H9 (cell line): ENCODE results near the gene MORC1. TPM values are rescaled to one million over a fixed set of nuclear protein-coding genes. Genes with fewer than 3 reads are reported as not detected.

Source experiments
- DNase-seq: peaks from one replicate; pipeline ENCODE4 v3.0.0-alpha.2; 2017
- H2AFZ ChIP-seq: one replicate; pipeline ENCODE4 v1.6.1; 2013; ENCODE audit warnings: mild to moderate bottlenecking, low read length, control low read depth, moderate library complexity
- H2AK5ac ChIP-seq: 2 replicates; pipeline ENCODE4 v1.6.1; 2013; ENCODE audit warnings: low read length, control low read depth, mixed read lengths; ENCODE audit not compliant: insufficient read length
- H2BK120ac ChIP-seq: one replicate; pipeline ENCODE4 v1.6.1; 2013; ENCODE audit warnings: low read depth, mild to moderate bottlenecking, low read length, control low read depth, inconsistent platforms; ENCODE audit not compliant: poor library complexity, severe bottlenecking
- H2BK12ac ChIP-seq: 2 replicates; pipeline ENCODE4 v1.6.1; 2013; ENCODE audit warnings: low read length, control low read depth, mixed read lengths, low read depth; ENCODE audit not compliant: insufficient read length
- H2BK15ac ChIP-seq: 2 replicates; pipeline ENCODE4 v1.6.1; 2013; ENCODE audit warnings: low read depth, low read length, control low read depth
- H2BK20ac ChIP-seq: one replicate; pipeline ENCODE4 v1.6.1; 2013; ENCODE audit warnings: low read depth, mild to moderate bottlenecking, low read length, control low read depth, inconsistent platforms; ENCODE audit not compliant: poor library complexity, severe bottlenecking
- H2BK5ac ChIP-seq: 2 replicates; pipeline ENCODE4 v1.6.1; 2013; ENCODE audit warnings: low read length, control low read depth, mixed read lengths; ENCODE audit not compliant: insufficient read length
- H3K14ac ChIP-seq: 2 replicates; pipeline ENCODE4 v1.6.1; 2013; ENCODE audit warnings: low read length, control low read depth; ENCODE audit not compliant: insufficient read depth
- H3K18ac ChIP-seq: 2 replicates; pipeline ENCODE4 v1.6.1; 2013; ENCODE audit warnings: low read depth, mild to moderate bottlenecking, mixed read lengths, low read length, control low read depth; ENCODE audit not compliant: insufficient read length
- H3K23ac ChIP-seq: 2 replicates; pipeline ENCODE4 v1.6.1; 2013; ENCODE audit warnings: low read length, control low read depth, mixed read lengths, low read depth; ENCODE audit not compliant: insufficient read length
- H3K23me2 ChIP-seq: 2 replicates; pipeline ENCODE4 v1.6.1; 2013; ENCODE audit warnings: low read depth, mild to moderate bottlenecking, mixed read lengths, low read length, control low read depth; ENCODE audit not compliant: insufficient read length, poor library complexity, severe bottlenecking
- H3K27ac ChIP-seq: 2 replicates; pipeline ENCODE4 v1.5.1; 2013; ENCODE audit warnings: low read length, control low read depth, mixed read lengths, low read depth; ENCODE audit not compliant: insufficient read length
- H3K27me3 ChIP-seq: 2 replicates; pipeline ENCODE4 v1.6.1; 2013; ENCODE audit warnings: low read length, control low read depth, inconsistent platforms; ENCODE audit not compliant: insufficient read depth
- H3K4ac ChIP-seq: 2 replicates; pipeline ENCODE4 v1.6.1; 2013; ENCODE audit warnings: low read depth, mild to moderate bottlenecking, control low read depth, inconsistent platforms, low read length, moderate library complexity
- H3K4me1 ChIP-seq: 2 replicates; pipeline ENCODE4 v1.6.1; 2013; ENCODE audit warnings: low read length, control low read depth, inconsistent platforms; ENCODE audit not compliant: insufficient read depth
- H3K4me2 ChIP-seq: 2 replicates; pipeline ENCODE4 v1.6.1; 2013; ENCODE audit warnings: low read length, control low read depth, mixed read lengths; ENCODE audit not compliant: insufficient read length, insufficient read depth
- H3K56ac ChIP-seq: 2 replicates; pipeline ENCODE4 v1.6.1; 2013; ENCODE audit warnings: low read depth, mild to moderate bottlenecking, mixed read lengths, low read length, control low read depth; ENCODE audit not compliant: insufficient read length
- H3K79me1 ChIP-seq: 2 replicates; pipeline ENCODE4 v1.6.1; 2013; ENCODE audit warnings: low read depth, mild to moderate bottlenecking, moderate library complexity, low read length, control low read depth, inconsistent platforms; ENCODE audit not compliant: insufficient read depth, poor library complexity, severe bottlenecking
- H3K79me2 ChIP-seq: 2 replicates; pipeline ENCODE4 v1.6.1; 2013; ENCODE audit warnings: low read length, control low read depth, inconsistent platforms; ENCODE audit not compliant: insufficient read depth
- H3K9ac ChIP-seq: 2 replicates; pipeline ENCODE4 v1.6.1; 2013; ENCODE audit warnings: low read length, control low read depth, mixed read lengths; ENCODE audit not compliant: insufficient read length; ENCODE audit errors: extremely low read depth
- H3K9me3 ChIP-seq: one replicate; pipeline ENCODE4 v1.6.1; 2013; ENCODE audit warnings: low read depth, low read length, inconsistent platforms; ENCODE audit not compliant: control insufficient read depth
- H3T11ph ChIP-seq: one replicate; pipeline ENCODE4 v1.6.1; 2013; ENCODE audit warnings: mild to moderate bottlenecking, low read length, control low read depth, inconsistent platforms
- H4K20me1 ChIP-seq: one replicate; pipeline ENCODE4 v1.6.1; 2013; ENCODE audit not compliant: control insufficient read depth, insufficient read length, insufficient read depth
- H4K5ac ChIP-seq: 2 replicates; pipeline ENCODE4 v1.6.1; 2013; ENCODE audit warnings: low read depth, mild to moderate bottlenecking, mixed read lengths, low read length, control low read depth; ENCODE audit not compliant: insufficient read length
- H4K8ac ChIP-seq: replicated peaks from 2 replicates; pipeline ENCODE4 v1.6.1; 2013; ENCODE audit warnings: low read length, control low read depth, mixed read lengths, low read depth; ENCODE audit not compliant: insufficient read length
- H4K91ac ChIP-seq: 2 replicates; pipeline ENCODE4 v1.6.1; 2013; ENCODE audit warnings: low read depth, mild to moderate bottlenecking, moderate library complexity, mixed read lengths, low read length, control low read depth; ENCODE audit not compliant: insufficient read length
- H3K27ac Mint-ChIP-seq, 3 experiments: 2 replicates in 2 of 3; 3 replicates in 1 of 3; pipeline ENCODE4 v1.8.0; 2020 to 2021; ENCODE audit warnings: mixed read lengths in 3 of 3, mild to moderate bottlenecking in 1 of 3, moderate library complexity in 1 of 3
- H3K27me3 Mint-ChIP-seq: 2 replicates; pipeline ENCODE4 v1.8.0; 2021; ENCODE audit warnings: low read depth, mild to moderate bottlenecking, moderate library complexity, mixed read lengths
- H3K36me3 Mint-ChIP-seq, 3 experiments: 2 replicates in 2 of 3; 3 replicates in 1 of 3; pipeline ENCODE4 v1.8.0; 2020 to 2021; ENCODE audit warnings: low read depth in 3 of 3, mixed read lengths in 3 of 3; ENCODE audit not compliant: insufficient read depth in 1 of 3
- H3K4me1 Mint-ChIP-seq, 2 experiments: 2 replicates each; pipeline ENCODE4 v1.8.0; 2020; ENCODE audit warnings: mixed read lengths in 2 of 2
- H3K4me3 Mint-ChIP-seq, 2 experiments: 2 replicates in 1 of 2; 3 replicates in 1 of 2; pipeline ENCODE4 v1.8.0; 2020 to 2021; ENCODE audit warnings: mild to moderate bottlenecking in 2 of 2, mixed read lengths in 2 of 2, moderate library complexity in 1 of 2
- H3K9me3 Mint-ChIP-seq, 2 experiments: 2 replicates in 1 of 2; 3 replicates in 1 of 2; pipeline ENCODE4 v1.8.0; 2020; ENCODE audit warnings: mild to moderate bottlenecking in 2 of 2, mixed read lengths in 2 of 2, moderate library complexity in 1 of 2
- WGBS: extraction: QIAGEN DNeasy Blood & Tissue Kit; methylation state at CpG from one replicate; pipeline ENCODE4 v1.1.7; 2013; ENCODE audit warnings: missing lambda C conversion rate, low lambda C conversion rate, mixed read lengths; ENCODE audit not compliant: insufficient read length; ENCODE audit errors: extremely low coverage; 5-methylcytosine and 5-hydroxymethylcytosine counted together
- total RNA-seq: library from RNA; stranded (reverse); gene quantifications from 2 replicates; pipeline ENCODE4 v1.2.1, GENCODE V29; 2021
- TF ChIP-seq, protein P1 (sequence below): fragments of 200-600 bp; sonication (generic); conservative IDR thresholded peaks from 3 replicates; pipeline ENCODE4 v1.8.0; 2021; ENCODE audit warnings: antibody characterized with exemption, mild to moderate bottlenecking

The MORC1 gene
- total RNA-seq, 1 experiment from 2014 or later, result not detected

DNA sequence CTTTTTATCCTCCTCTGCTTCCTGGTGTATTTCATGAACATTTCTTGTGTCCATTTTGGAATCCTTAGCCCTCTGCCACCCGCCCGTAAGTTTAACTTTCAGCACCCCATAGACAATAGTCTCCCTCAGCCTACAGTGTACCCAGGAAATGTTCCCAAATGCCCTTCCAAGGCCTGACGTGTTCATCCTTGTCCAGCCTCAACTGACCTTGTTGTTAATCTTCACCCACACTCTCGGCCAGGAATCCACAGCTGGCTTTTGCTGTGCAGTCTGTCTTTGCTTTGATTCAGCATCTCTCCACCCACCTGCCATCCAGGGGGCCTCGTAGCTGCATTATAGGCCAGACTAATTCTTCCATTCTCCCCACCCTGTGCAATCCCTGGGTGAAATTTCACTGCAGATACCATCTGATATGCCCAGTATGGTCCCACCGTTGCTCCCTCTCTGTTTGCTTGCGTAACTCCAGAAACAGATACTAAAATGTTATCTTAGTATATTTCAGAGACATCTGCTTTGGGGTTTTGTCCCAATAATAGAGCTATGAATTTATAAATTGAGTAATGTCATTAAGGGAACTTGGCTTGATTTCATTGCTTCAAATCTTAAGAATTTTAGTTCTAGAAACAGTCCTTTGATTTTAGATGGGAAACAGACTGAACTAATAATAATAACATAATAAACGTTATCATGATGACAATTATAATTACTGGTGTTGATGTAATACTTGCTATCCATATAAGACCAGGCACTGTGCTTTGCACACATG lies 180.8 kb downstream of the MORC1 start:
- no peak overlapping the region for H2BK5ac ChIP-seq
- no peak overlapping the region for H3K56ac ChIP-seq
- H4K91ac ChIP-seq, result no peak overlapping the region
- H3K23ac ChIP-seq, result no peak overlapping the region
- no peaks in the 10 kb centered on the region for H3K79me1 ChIP-seq
- H3K36me3 Mint-ChIP-seq, result no peaks in the 10 kb centered on the region
- no peak overlapping the region for H2AFZ ChIP-seq
- H3K4me1 ChIP-seq, result no peaks in the 10 kb centered on the region
- H3K27me3 Mint-ChIP-seq, result no peaks in the 10 kb centered on the region
- no peaks in the 10 kb centered on the region for H3K4me1 Mint-ChIP-seq
- H2AK5ac ChIP-seq, result no peak overlapping the region
- H4K8ac ChIP-seq, result no peak overlapping the region
- H3K4me2 ChIP-seq, result no peak overlapping the region
- no peak overlapping the region for H4K5ac ChIP-seq
- H3K9me3 ChIP-seq, result no peaks in the 10 kb centered on the region
- DNase-seq, result no peak
- H3K9me3 Mint-ChIP-seq, result peaks cover 3 to 5% of the 10 kb centered on the region in 2 experiments; a peak in 3 of 5 replicates
- no peak overlapping the region for H3K4me3 Mint-ChIP-seq
- no peak overlapping the region for H3K18ac ChIP-seq
- H3K27ac ChIP-seq, result no peak overlapping the region
- no peak overlapping the region for H2BK20ac ChIP-seq
- no peak overlapping the region for H2BK15ac ChIP-seq
- no peak overlapping the region for H2BK120ac ChIP-seq
- H4K20me1 ChIP-seq, result no peaks in the 10 kb centered on the region
- H3K4ac ChIP-seq, result no peak overlapping the region
- no peak overlapping the region for H2BK12ac ChIP-seq
- no peaks in the 10 kb centered on the region for H3K23me2 ChIP-seq
- no peak overlapping the region for H3K14ac ChIP-seq
- TF ChIP-seq, protein P1, sequence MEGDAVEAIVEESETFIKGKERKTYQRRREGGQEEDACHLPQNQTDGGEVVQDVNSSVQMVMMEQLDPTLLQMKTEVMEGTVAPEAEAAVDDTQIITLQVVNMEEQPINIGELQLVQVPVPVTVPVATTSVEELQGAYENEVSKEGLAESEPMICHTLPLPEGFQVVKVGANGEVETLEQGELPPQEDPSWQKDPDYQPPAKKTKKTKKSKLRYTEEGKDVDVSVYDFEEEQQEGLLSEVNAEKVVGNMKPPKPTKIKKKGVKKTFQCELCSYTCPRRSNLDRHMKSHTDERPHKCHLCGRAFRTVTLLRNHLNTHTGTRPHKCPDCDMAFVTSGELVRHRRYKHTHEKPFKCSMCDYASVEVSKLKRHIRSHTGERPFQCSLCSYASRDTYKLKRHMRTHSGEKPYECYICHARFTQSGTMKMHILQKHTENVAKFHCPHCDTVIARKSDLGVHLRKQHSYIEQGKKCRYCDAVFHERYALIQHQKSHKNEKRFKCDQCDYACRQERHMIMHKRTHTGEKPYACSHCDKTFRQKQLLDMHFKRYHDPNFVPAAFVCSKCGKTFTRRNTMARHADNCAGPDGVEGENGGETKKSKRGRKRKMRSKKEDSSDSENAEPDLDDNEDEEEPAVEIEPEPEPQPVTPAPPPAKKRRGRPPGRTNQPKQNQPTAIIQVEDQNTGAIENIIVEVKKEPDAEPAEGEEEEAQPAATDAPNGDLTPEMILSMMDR, result no peak
- H3K27me3 ChIP-seq, result no peaks in the 10 kb centered on the region
- no peak overlapping the region; a peak in 1 of 7 replicates for H3K27ac Mint-ChIP-seq
- WGBS, result no CpG with 5 or more reads among the region's 8 CpGs
- H3K9ac ChIP-seq, result no peak overlapping the region
- no peaks in the 10 kb centered on the region for H3K79me2 ChIP-seq
- H3T11ph ChIP-seq, result no peak overlapping the region
